ENCODE results near the gene TEX264.

The TEX264 gene

GRCh38 chr3:51657234-51657633, 13.8 kb upstream of the TEX264 start:
- H3F3A ChIP-seq (ENCODE audit: low read depth) = no peaks in the 10 kb centered on the region
- no peaks in the 10 kb centered on the region for H3K9me3 ChIP-seq (ENCODE audit: insufficient read depth, low read depth, low read length)
- no peak overlapping the region for H3K9ac ChIP-seq (ENCODE audit: low read depth, low read length, poor library complexity, severe bottlenecking)
- H3K36me3 ChIP-seq (ENCODE audit: insufficient read depth, low read length) = peaks cover 51% of the 10 kb centered on the region
- H2AFZ ChIP-seq (ENCODE audit: low read length) = no peak overlapping the region
- no peaks in the 10 kb centered on the region for H3K27me3 ChIP-seq (ENCODE audit: insufficient read depth, low read length, poor library complexity, severe bottlenecking)
- TF ChIP-seq EZH2phosphoT487 (IDR thresholded peaks at IDR 0.05; ENCODE audit: borderline replicate concordance) = no peak
- TF ChIP-seq CTCF (conservative IDR thresholded peaks at IDR 0.05; ENCODE audit: low read length) = no peak
- no peaks in the 10 kb centered on the region for H4K20me1 ChIP-seq (ENCODE audit: insufficient read depth, low read length, poor library complexity, severe bottlenecking)
- H3K4me2 ChIP-seq (ENCODE audit: low read depth, low read length, poor library complexity, severe bottlenecking) = no peak overlapping the region
- no peak overlapping the region for H3K4me3 ChIP-seq (ENCODE audit: low read length, poor library complexity, severe bottlenecking)
- H3K79me2 ChIP-seq (ENCODE audit: insufficient read depth, low read length) = no peaks in the 10 kb centered on the region
- H3K9me2 ChIP-seq (replicated peaks; ENCODE audit: low read depth, low read length) = no peaks in the 10 kb centered on the region
- no peaks in the 10 kb centered on the region for H3K4me1 ChIP-seq (ENCODE audit: insufficient read depth, low read length, poor library complexity, severe bottlenecking)

- Histone ChIP-seq H3K27me3 (ENCODE audit: insufficient read depth, low read length, poor library complexity, severe bottlenecking) (no peaks in the 10 kb centered on the region), H3K4me1 (ENCODE audit: insufficient read depth, low read length, poor library complexity, severe bottlenecking) (no peaks in the 10 kb centered on the region), H3K79me2 (ENCODE audit: insufficient read depth, low read length) (no peaks in the 10 kb centered on the region), H3K36me3 (ENCODE audit: insufficient read depth, low read length) (peaks cover 63% of the 10 kb centered on the region), H3F3A (ENCODE audit: low read depth) (no peaks in the 10 kb centered on the region), H3K4me3 (ENCODE audit: low read length, poor library complexity, severe bottlenecking) (no peak overlapping the region), H3K9ac (ENCODE audit: low read depth, low read length, poor library complexity, severe bottlenecking) (no peak overlapping the region), H3K4me2 (ENCODE audit: low read depth, low read length, poor library complexity, severe bottlenecking) (no peak overlapping the region), H3K9me2 (replicated peaks; ENCODE audit: low read depth, low read length) (no peaks in the 10 kb centered on the region), H3K9me3 (ENCODE audit: insufficient read depth, low read depth, low read length) (no peaks in the 10 kb centered on the region), H2AFZ (ENCODE audit: low read length) (no peak overlapping the region), H4K20me1 (ENCODE audit: insufficient read depth, low read length, poor library complexity, severe bottlenecking) (no peaks in the 10 kb centered on the region)
- no peak for TF ChIP-seq CTCF (conservative IDR thresholded peaks at IDR 0.05; ENCODE audit: low read length)
- TF ChIP-seq EZH2phosphoT487 (IDR thresholded peaks at IDR 0.05; ENCODE audit: borderline replicate concordance) = no peak
Observed at GRCh38 chr3:51659942-51660341, 11.1 kb upstream of the TEX264 start.

- Histone ChIP-seq H3K79me2 (ENCODE audit: insufficient read depth, low read length) (no peaks in the 10 kb centered on the region), H3K27me3 (ENCODE audit: insufficient read depth, low read length, poor library complexity, severe bottlenecking) (no peaks in the 10 kb centered on the region), H3K4me2 (ENCODE audit: low read depth, low read length, poor library complexity, severe bottlenecking) (no peak overlapping the region), H4K20me1 (ENCODE audit: insufficient read depth, low read length, poor library complexity, severe bottlenecking) (no peaks in the 10 kb centered on the region), H3K4me1 (ENCODE audit: insufficient read depth, low read length, poor library complexity, severe bottlenecking) (peaks cover 6% of the 10 kb centered on the region), H3K9me2 (replicated peaks; ENCODE audit: low read depth, low read length) (no peaks in the 10 kb centered on the region), H3K36me3 (ENCODE audit: insufficient read depth, low read length) (peaks cover 49% of the 10 kb centered on the region), H3K9me3 (ENCODE audit: insufficient read depth, low read depth, low read length) (no peaks in the 10 kb centered on the region), H3K9ac (ENCODE audit: low read depth, low read length, poor library complexity, severe bottlenecking) (no peak overlapping the region), H2AFZ (ENCODE audit: low read length) (no peak overlapping the region), H3F3A (ENCODE audit: low read depth) (no peaks in the 10 kb centered on the region), H3K4me3 (ENCODE audit: low read length, poor library complexity, severe bottlenecking) (no peak overlapping the region)
- TF ChIP-seq CTCF (conservative IDR thresholded peaks at IDR 0.05; ENCODE audit: low read length) (no peak), EZH2phosphoT487 (IDR thresholded peaks at IDR 0.05; ENCODE audit: borderline replicate concordance) (no peak)
Observed at GRCh38 chr3:51662456-51662855, 8.6 kb upstream of the TEX264 start.

Data from Loucy (cell line).